A549 (cell line): ENCODE measurements around the gene TUBB2A. TPM values are rescaled to one million over a fixed set of nuclear protein-coding genes. Genes with fewer than 3 reads are reported as not detected.

Experiments used
- ATAC-seq, 2 experiments: fragments of 200-7000 bp in 1 of 2; fragments of >200 bp in 1 of 2; cut with Nextera tagmentation in 1 of 2; cut with Tn5 transposase in 1 of 2; 3 replicates each; pipeline versions ENCODE4 v1.8.0 to v1.9.1; 2018 to 2020; ENCODE audit warnings: mild to moderate bottlenecking in 1 of 2, moderate library complexity in 1 of 2
- CTCF ChIA-PET: fragments of 300-600 bp; sonication (Branson Sonifier 250); formaldehyde crosslinking; extraction: SDS; loops from one replicate; lab custom pipeline; 2021; ENCODE audit warnings: antibody characterized with exemption, inconsistent platforms; lab: Yijun Ruan, JAX
- POLR2A ChIA-PET: fragments of 350-600 bp; formaldehyde crosslinking; extraction: SDS; loops from one replicate; lab custom pipeline; 2021; ENCODE audit warnings: antibody characterized with exemption, inconsistent platforms; lab: Yijun Ruan, JAX
- DNase-seq, 2 experiments: peaks; one replicate each; pipeline versions ENCODE4 v3.0.0 to v3.0.0-alpha.2; 2011 to 2016; ENCODE audit warnings: low read depth in 1 of 2, low spot score in 1 of 2
- FAIRE-seq: peaks from 2 replicates; lab custom pipeline; 2011; peaks lifted over from hg19 to GRCh38; lab: Jason Lieb, UNC
- H3K27ac ChIP-seq, 2 experiments: fragments of >200 bp; sonication (Bioruptor Twin); formaldehyde crosslinking; 3 replicates each; pipeline ENCODE4 v1.5.1; 2016 to 2017
- H3K4me1 ChIP-seq: fragments of >200 bp; sonication (Bioruptor Twin); formaldehyde crosslinking; 3 replicates; pipeline ENCODE4 v1.6.1; 2016
- H3K4me2 ChIP-seq: fragments of >200 bp; sonication (Bioruptor Twin); formaldehyde crosslinking; 3 replicates; pipeline ENCODE4 v1.6.1; 2016
- H3K4me3 ChIP-seq: fragments of >200 bp; sonication (Bioruptor Twin); formaldehyde crosslinking; 3 replicates; pipeline ENCODE4 v1.5.1; 2016
- H3K9me3 ChIP-seq: fragments of >200 bp; sonication (Bioruptor Twin); formaldehyde crosslinking; 3 replicates; pipeline ENCODE4 v1.6.1; 2016
- BCL3 ChIP-seq: fragments of >200 bp; sonication (Bioruptor Twin); formaldehyde crosslinking; IDR thresholded peaks from 3 replicates; pipeline ENCODE4 v1.6.1; 2016
- CEBPB ChIP-seq, 2 experiments: fragments of >200 bp in 1 of 2; sonication (Bioruptor Twin) in 1 of 2; formaldehyde crosslinking in 1 of 2; IDR thresholded peaks; 2 replicates each; pipeline ENCODE4 v1.6.1; 2012 to 2016
- CHD2 ChIP-seq: fragments of 150-350 bp; IDR thresholded peaks from 2 replicates; pipeline ENCODE4 v1.6.1; 2014; ENCODE audit warnings: low read length; ENCODE audit not compliant: partially characterized antibody
- CHD4 ChIP-seq: fragments of 200-600 bp; sonication (generic); IDR thresholded peaks from 2 replicates; pipeline ENCODE4 v1.6.1; 2016; ENCODE audit warnings: antibody characterized with exemption, mild to moderate bottlenecking, borderline replicate concordance
- CTCF ChIP-seq: fragments of >200 bp; sonication (Bioruptor Twin); formaldehyde crosslinking; IDR thresholded peaks from 3 replicates; pipeline ENCODE4 v1.5.1; 2016
- EHF ChIP-seq: fragments of 250-450 bp; sonication (Bioruptor Pico); IDR thresholded peaks from 2 replicates; pipeline ENCODE4 v1.5.0; 2020; ENCODE audit warnings: mild to moderate bottlenecking
- EP300 ChIP-seq, 2 experiments: fragments of >200 bp; sonication (Bioruptor Twin); formaldehyde crosslinking; IDR thresholded peaks; 2 replicates in 1 of 2; 3 replicates in 1 of 2; pipeline ENCODE4 v1.6.1; 2016 to 2017
- ESRRA ChIP-seq: fragments of 150-350 bp; IDR thresholded peaks from 2 replicates; pipeline ENCODE4 v1.6.1; 2014; ENCODE audit warnings: mild to moderate bottlenecking, low read length, borderline replicate concordance
- FOXS1 ChIP-seq: fragments of 250-450 bp; sonication (Bioruptor Pico); IDR thresholded peaks from 2 replicates; pipeline ENCODE4 v1.5.0; 2020; ENCODE audit warnings: mild to moderate bottlenecking, moderate library complexity
- GATA3 ChIP-seq: IDR thresholded peaks from 2 replicates; pipeline ENCODE4 v1.6.1; 2012; ENCODE audit warnings: borderline replicate concordance
- HMGXB4 ChIP-seq: fragments of 250-450 bp; sonication (Bioruptor Pico); IDR thresholded peaks from 2 replicates; pipeline ENCODE4 v1.5.0; 2021; ENCODE audit warnings: mild to moderate bottlenecking, moderate library complexity, borderline replicate concordance
- JUNB ChIP-seq: fragments of >200 bp; sonication (Bioruptor Twin); formaldehyde crosslinking; IDR thresholded peaks from 2 replicates; pipeline ENCODE4 v1.6.1; 2016
- KDM1A ChIP-seq: fragments of 200-600 bp; sonication (generic); IDR thresholded peaks from 2 replicates; pipeline ENCODE4 v1.6.1; 2016; ENCODE audit warnings: low read depth, mild to moderate bottlenecking
- MAX ChIP-seq: IDR thresholded peaks from 2 replicates; pipeline ENCODE4 v1.6.1; 2012
- MAZ ChIP-seq: fragments of 150-350 bp; IDR thresholded peaks from 2 replicates; pipeline ENCODE4 v1.6.1; 2014; ENCODE audit warnings: antibody characterized with exemption, low read depth, low read length, borderline replicate concordance
- MYC ChIP-seq: IDR thresholded peaks from 2 replicates; pipeline ENCODE4 v1.6.1; 2012; ENCODE audit warnings: mild to moderate bottlenecking, inconsistent platforms, low read length, improper control_type of control experiment, borderline replicate concordance
- NR3C1 ChIP-seq: fragments of >200 bp; sonication (Bioruptor Twin); formaldehyde crosslinking; IDR thresholded peaks from 3 replicates; pipeline ENCODE4 v1.6.1; 2017
- PHF8 ChIP-seq: fragments of 200-600 bp; sonication (generic); IDR thresholded peaks from 2 replicates; pipeline ENCODE4 v1.6.1; 2016; ENCODE audit warnings: low read depth, mild to moderate bottlenecking, antibody characterized with exemption, moderate library complexity, borderline replicate concordance
- POLR2A ChIP-seq: IDR thresholded peaks from 2 replicates; pipeline ENCODE4 v1.6.1; 2012; ENCODE audit warnings: mild to moderate bottlenecking, low read length
- RAD21 ChIP-seq, 2 experiments: fragments of >200 bp in 1 of 2; sonication (Bioruptor Twin) in 1 of 2; formaldehyde crosslinking in 1 of 2; IDR thresholded peaks in 1 of 2; conservative IDR thresholded peaks in 1 of 2; 2 replicates in 1 of 2; 3 replicates in 1 of 2; pipeline ENCODE4 v1.6.1; 2012 to 2018; ENCODE audit warnings: inconsistent platforms in 1 of 2
- RNF2 ChIP-seq: fragments of 200-600 bp; sonication (generic); IDR thresholded peaks from 2 replicates; pipeline ENCODE4 v1.6.1; 2016; ENCODE audit warnings: low read depth, mild to moderate bottlenecking, antibody characterized with exemption, moderate library complexity, borderline replicate concordance
- SMC3 ChIP-seq: fragments of >200 bp; sonication (Bioruptor Twin); formaldehyde crosslinking; IDR thresholded peaks from 3 replicates; pipeline ENCODE4 v1.6.1; 2018; ENCODE audit warnings: inconsistent platforms
- TFCP2L1 ChIP-seq: fragments of 250-450 bp; sonication (Bioruptor Pico); IDR thresholded peaks from 2 replicates; pipeline ENCODE4 v1.5.0; 2021; ENCODE audit warnings: mild to moderate bottlenecking
- TP53 ChIP-seq: fragments of 250-450 bp; sonication (Bioruptor Pico); IDR thresholded peaks from 2 replicates; pipeline ENCODE4 v1.5.0; 2021; ENCODE audit warnings: mild to moderate bottlenecking, moderate library complexity
- USF2 ChIP-seq: fragments of 450-650 bp; IDR thresholded peaks from 2 replicates; pipeline ENCODE4 v1.6.1; 2014; ENCODE audit warnings: antibody characterized with exemption
- ZFP36 ChIP-seq: fragments of 450-650 bp; IDR thresholded peaks from 2 replicates; pipeline ENCODE4 v1.6.1; 2014; ENCODE audit warnings: borderline replicate concordance; ENCODE audit not compliant: partially characterized antibody
- WGBS: methylation state at CpG from one replicate; pipeline ENCODE4 v1.1.6; 2017; ENCODE audit errors: missing lambda C conversion rate; 5-methylcytosine and 5-hydroxymethylcytosine counted together
- polyA plus RNA-seq, 4 experiments: library from polyadenylated mRNA; depleted of rRNA in 3 of 4; stranded (reverse); fragments of >200 nt; fragmentation: RNase III in 1 of 4; extraction: RNeasy Plus Mini Kit Qiagen cat#74134 plus additional on column Dnase treatment in 1 of 4; gene quantifications; 2 replicates in 3 of 4; 3 replicates in 1 of 4; pipeline ENCODE4 v1.2.3, GENCODE V29; 2011 to 2017
- TF ChIP-seq, protein P1 (sequence below): IDR thresholded peaks from 2 replicates; pipeline ENCODE4 v1.6.1; 2012

The TUBB2A gene
- polyA plus RNA-seq, 2 of the 4 experiments (the other 2 are of a cell fraction), result 23.9 to 47.4 TPM

GRCh38 chr6:3143158-3143557 lies 14.2 kb downstream of the TUBB2A start:
- 86% methylated on average over 6 of the region's 6 CpGs for WGBS
- no peak overlapping the region for H3K4me2 ChIP-seq
- ATAC-seq, result no peak
- no peak for DNase-seq
- POLR2A ChIA-PET, result no interaction called here
- H3K9me3 ChIP-seq, result no peaks in the 10 kb centered on the region
- H3K4me1 ChIP-seq, result peaks cover 14% of the 10 kb centered on the region
- no peak for TF ChIP-seq MAZ
- TF ChIP-seq ZFP36, result no peak
- TF ChIP-seq USF2, result no peak
- no peak for TF ChIP-seq EP300 (IDR thresholded peaks at IDR 0.05)
- TF ChIP-seq BCL3, result no peak
- no peak for TF ChIP-seq MAX
- no peak for TF ChIP-seq TFCP2L1 (CRISPR knock-in tag)
- TF ChIP-seq CHD4, result no peak
- TF ChIP-seq NR3C1, result no peak
- no peak for TF ChIP-seq RAD21 (conservative IDR thresholded peaks at IDR 0.05 in 1 of 2, IDR thresholded peaks at IDR 0.05 in 1 of 2)
- FAIRE-seq, result no peak
- CTCF ChIA-PET, result interaction anchor here (1.4 kb wide), 1 partner anchor 8 kb away, joined by 3 read pairs; no protein-coding TSS in a partner anchor
- no peak overlapping the region for H3K27ac ChIP-seq
- H3K4me3 ChIP-seq, result no peak overlapping the region

- FAIRE-seq (no peak), ATAC-seq (no peak), DNase-seq (no peak)
- no peaks in the 10 kb centered on the region for H3K9me3 ChIP-seq
- CTCF ChIA-PET, result interaction anchor here (1.4 kb wide), 1 partner anchor 9 kb away, joined by 3 read pairs; no protein-coding TSS in a partner anchor
- H3K4me1 ChIP-seq, result peaks cover 14% of the 10 kb centered on the region
- POLR2A ChIA-PET, result no interaction called here
- TF ChIP-seq PHF8 (no peak), CHD2 (no peak), NR3C1 (no peak), RNF2 (no peak), TP53 (no peak), CEBPB (IDR thresholded peaks at IDR 0.05) (no peak), GATA3 (no peak), CTCF (no peak), ESRRA (no peak), TFCP2L1 (CRISPR knock-in tag) (no peak), KDM1A (no peak), JUNB (no peak)
- H3K4me2 ChIP-seq, result no peak overlapping the region
- no peak overlapping the region for H3K4me3 ChIP-seq
- no peak overlapping the region for H3K27ac ChIP-seq
Measured at GRCh38 chr6:3142536-3142935, 14.8 kb downstream of the TUBB2A start.

DNA sequence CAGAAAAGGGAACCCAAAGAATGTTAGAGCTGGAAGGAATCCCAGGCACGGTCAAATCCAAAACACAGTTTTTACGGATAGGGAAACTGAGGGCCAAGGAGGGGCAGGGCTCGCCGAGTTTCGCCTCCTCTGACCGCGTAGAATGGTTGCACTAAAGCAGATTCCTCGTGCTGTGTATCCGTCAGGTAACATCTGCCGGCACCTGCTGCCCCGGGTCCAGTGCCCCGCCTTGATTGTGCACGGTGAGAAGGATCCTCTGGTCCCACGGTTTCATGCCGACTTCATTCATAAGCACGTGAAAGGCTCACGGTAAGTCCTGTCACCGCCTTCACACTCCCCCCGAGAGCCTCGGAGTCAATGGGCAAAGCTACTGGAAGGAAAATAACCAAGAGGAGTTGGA lies 17.1 kb downstream of the TUBB2A start:
- TF ChIP-seq NR3C1 (no peak), SMC3 (no peak), POLR2A (no peak), EHF (CRISPR knock-in tag) (no peak), HMGXB4 (CRISPR knock-in tag) (no peak), FOXS1 (CRISPR knock-in tag) (no peak), MYC (no peak), MAZ (no peak)
- TF ChIP-seq, protein P1, sequence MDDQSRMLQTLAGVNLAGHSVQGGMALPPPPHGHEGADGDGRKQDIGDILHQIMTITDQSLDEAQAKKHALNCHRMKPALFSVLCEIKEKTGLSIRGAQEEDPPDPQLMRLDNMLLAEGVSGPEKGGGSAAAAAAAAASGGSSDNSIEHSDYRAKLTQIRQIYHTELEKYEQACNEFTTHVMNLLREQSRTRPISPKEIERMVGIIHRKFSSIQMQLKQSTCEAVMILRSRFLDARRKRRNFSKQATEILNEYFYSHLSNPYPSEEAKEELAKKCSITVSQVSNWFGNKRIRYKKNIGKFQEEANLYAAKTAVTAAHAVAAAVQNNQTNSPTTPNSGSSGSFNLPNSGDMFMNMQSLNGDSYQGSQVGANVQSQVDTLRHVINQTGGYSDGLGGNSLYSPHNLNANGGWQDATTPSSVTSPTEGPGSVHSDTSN, result no peak
- no peak overlapping the region for H3K4me2 ChIP-seq
- ChIA-PET CTCF (interaction anchor here (0.8 to 2.1 kb wide), 5 partner anchors 10 to 113 kb away, joined by 3 to 9 read pairs (median 4); no protein-coding TSS in a partner anchor), POLR2A (no interaction called here)
- no peak overlapping the region for H3K27ac ChIP-seq
- WGBS, result 93% methylated on average over 14 of the region's 20 CpGs
- DNase-seq (no peak), FAIRE-seq (no peak), ATAC-seq (no peak)
- H3K9me3 ChIP-seq, result no peaks in the 10 kb centered on the region
- H3K4me3 ChIP-seq, result no peak overlapping the region
- peaks cover 23% of the 10 kb centered on the region for H3K4me1 ChIP-seq
